Activated CD4-positive, alpha-beta T cell treated with anti-CD3 and anti-CD28 coated beads for 48 hours (primary cell): ENCODE data around the gene FGF12.

Source experiments
- DNase-seq: peaks from one replicate; pipeline ENCODE4 v3.0.0-alpha.2; 2020

The FGF12 gene

GRCh38 chr3:192408647-192409200, 318.6 kb downstream of the FGF12 start:
- no peak for DNase-seq

- no peak for DNase-seq
Observed at GRCh38 chr3:192408007-192408646, 319.2 kb downstream of the FGF12 start.

DNA sequence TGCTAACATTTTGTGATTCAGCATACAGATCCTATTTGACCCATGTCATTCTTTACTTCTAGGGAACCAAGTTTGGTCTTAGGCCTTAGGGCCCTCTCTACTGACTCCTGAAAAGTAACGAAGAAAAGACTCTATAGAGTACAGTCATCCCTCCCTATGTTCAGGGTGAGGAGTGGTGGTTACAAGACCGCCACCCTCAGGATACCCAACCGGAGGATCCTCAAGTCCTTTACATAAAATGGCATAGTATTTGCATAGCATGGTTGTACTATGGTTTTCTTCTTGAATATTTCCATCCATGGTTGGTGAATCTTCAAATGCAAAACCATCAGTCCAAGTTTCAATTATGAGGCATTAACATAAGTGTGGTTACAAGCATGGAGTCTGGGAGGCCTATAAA, 327.6 kb downstream of the FGF12 start:
- no peak for DNase-seq

GRCh38 chr3:192397012-192397411, 330.3 kb downstream of the FGF12 start:
- DNase-seq, result no peak

DNA sequence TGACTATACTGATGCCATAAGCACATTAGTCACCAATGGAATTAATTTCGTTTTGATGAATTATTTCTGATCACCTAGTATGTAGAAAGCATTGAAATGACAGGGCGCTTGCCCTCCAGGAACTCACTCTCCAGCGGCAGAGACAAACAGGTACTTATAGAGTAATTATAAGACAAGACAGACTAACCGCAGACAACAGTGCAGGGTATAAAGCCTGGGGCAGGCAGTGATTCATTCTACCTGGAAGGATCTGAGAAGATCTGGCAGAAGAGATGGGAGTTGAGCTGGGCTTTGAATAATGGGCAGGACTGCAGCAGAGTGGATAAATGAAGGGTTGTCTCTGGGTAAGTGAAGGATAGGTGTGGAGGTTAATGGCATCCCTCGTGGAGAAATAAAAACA, 331.8 kb downstream of the FGF12 start:
- no peak for DNase-seq

GRCh38 chr3:192392986-192393385, 334.4 kb downstream of the FGF12 start:
- DNase-seq, result no peak

DNA sequence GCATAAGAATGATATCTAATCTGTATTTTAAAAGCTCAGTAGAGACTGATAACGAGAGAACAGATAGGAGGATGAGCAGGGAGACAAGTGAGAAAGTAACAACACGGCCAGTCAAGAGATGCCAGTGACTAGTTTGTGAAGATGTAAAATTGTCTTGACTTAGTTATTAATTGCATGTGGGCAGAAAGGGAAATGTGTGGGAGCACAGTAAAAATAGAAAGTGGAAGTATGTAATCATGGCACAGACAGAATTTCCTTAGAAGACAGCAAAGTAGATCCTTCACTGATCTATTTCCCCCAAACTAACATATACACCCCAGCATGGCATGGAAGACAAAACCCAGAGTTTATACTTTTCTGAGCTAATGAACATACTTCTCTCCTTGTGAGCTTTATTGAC, 344.5 kb downstream of the FGF12 start:
- no peak for DNase-seq

DNA sequence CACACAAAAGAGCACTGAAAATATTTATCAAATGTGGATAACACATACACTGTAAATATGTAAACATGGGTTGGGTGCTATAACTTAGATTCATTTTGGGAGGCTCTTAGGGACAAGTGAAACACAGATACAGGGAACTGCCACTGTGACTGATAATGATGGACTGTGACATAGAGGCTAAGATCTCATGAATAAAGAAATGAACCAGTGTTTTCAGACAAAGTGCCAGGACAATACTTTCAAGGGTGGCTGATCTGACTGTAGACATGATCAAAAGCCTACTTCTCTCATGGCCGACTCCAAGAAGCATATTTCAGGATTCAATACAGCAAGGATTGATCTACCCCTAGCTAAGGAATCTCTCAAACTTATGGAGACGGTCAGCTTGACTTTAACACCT, 353.8 kb downstream of the FGF12 start:
- DNase-seq, result no peak

GRCh38 chr3:192373032-192373431, 354.3 kb downstream of the FGF12 start:
- no peak for DNase-seq

DNA sequence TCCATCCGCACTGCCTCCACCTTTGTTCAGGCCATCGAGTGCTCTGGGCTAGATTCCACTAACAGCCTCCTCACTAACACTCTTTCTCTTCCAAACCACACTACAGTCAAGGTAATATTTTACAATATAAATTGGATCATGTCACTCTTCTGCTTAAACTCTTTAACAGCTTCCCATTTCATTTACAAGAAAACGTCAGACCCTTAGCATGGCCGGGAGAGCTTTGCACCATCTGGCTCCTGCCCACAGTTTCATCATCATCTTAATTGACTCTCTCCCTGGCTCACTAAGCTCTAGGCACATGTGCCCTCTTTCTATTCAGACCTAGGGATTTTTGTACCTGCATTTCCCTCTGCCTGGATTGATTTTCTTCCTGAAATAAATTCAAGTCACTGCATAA, 354.7 kb downstream of the FGF12 start:
- DNase-seq, result no peak

GRCh38 chr3:192371870-192372400, 355.4 kb downstream of the FGF12 start:
- no peak for DNase-seq

GRCh38 chr3:192367616-192368015, 359.7 kb downstream of the FGF12 start:
- DNase-seq, result no peak

GRCh38 chr3:192366916-192367315, 360.4 kb downstream of the FGF12 start:
- no peak for DNase-seq

- no peak for DNase-seq
Observed at GRCh38 chr3:192365571-192365970, 361.8 kb downstream of the FGF12 start.

- no peak for DNase-seq
Observed at GRCh38 chr3:192364316-192364715, 363.0 kb downstream of the FGF12 start.

DNA sequence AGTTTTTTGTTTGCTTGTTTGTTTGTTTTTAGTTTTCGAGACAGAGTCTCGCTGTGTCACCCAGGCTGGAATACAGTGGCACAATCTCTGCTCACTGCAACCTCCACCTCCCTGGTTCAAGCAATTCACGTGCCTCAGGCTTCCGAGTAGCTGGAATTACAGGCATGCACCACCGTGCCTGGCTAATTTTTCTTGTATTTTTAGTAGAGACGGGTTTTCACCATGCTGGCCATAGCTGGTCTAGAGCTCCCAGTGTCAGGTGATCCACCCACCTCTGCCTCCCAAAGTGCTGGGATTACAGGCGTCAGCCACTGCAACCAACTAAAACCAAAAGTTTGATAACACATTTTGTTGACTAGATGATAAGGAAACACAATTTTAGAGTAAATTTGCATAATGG, 372.7 kb downstream of the FGF12 start:
- no peak for DNase-seq

DNA sequence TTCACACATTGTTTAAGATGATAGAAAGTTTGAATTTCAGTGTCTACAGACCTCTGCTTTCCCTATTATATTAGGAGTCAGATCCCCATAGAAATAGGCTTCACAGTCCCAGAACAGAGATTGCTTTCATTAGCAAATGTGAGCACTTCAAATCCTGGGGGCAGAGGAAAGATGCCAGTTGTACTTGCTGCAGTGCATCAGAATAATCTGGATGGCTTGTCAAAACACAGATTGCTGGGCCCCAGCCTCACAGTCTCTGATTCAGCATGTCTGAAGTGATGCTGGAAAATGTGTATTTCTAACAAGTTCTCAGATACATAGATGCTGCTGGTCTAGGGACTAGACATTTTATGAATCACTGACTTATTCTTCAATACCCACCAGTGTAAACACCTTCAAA, 375.2 kb downstream of the FGF12 start:
- no peak for DNase-seq

DNA sequence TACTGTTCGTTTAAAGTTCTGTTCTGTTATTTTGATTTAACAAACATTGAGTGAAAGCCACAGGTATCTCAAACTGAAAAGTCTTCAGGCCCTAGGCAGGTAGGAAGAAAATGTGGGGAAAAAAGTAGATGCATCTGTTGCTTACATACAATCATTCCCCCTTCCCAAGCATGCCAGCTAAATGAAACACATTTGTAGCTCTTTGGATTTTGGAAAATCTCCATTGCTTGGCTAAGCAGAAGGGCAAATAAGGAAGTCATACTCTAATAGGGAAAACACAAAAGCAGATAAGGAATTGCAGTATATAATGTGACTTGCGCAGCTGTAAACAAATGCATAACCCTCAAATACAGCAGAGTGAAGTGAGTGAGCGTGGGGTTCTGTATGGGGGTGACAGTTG, 375.9 kb downstream of the FGF12 start:
- no peak for DNase-seq

GRCh38 chr3:192340031-192340430, 387.3 kb downstream of the FGF12 start:
- DNase-seq, result no peak

DNA sequence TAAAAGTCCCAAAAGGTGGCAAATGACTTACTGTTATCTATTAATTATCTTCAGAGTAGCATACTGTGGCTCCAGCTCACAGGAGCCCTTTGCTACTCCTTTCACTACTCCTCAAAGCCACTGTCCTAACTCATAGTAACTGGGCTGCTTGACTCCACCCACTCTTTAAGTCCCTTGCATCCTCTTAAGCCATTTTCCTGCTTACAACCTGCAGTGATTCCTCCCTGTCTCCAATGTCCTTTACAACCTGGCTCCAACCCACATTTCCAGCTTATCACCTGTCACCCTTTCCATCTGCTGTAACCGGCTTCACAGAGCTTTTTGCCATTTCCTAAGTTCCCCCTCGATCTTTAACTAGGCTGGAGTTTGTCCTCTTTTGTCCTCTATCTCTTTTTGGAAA, 388.1 kb downstream of the FGF12 start:
- DNase-seq, result no peak

- no peak for DNase-seq
Observed at GRCh38 chr3:192336286-192336685, 391.1 kb downstream of the FGF12 start.

- DNase-seq, result no peak
Observed at GRCh38 chr3:192332386-192333291, 394.7 kb downstream of the FGF12 start.

GRCh38 chr3:192331749-192332385, 395.5 kb downstream of the FGF12 start:
- no peak for DNase-seq
